HEK293 (cell line): ENCODE results near the gene TTYH2.
"Not testable (repeated sequence)": the region's sequence is repeated elsewhere in the genome, so short reads cannot be mapped to it uniquely, and the experiment has no call there.

Source experiments
- CTCF ChIA-PET: fragments of 350-600 bp; formaldehyde crosslinking; extraction: SDS; loops from one replicate; lab custom pipeline; 2021; ENCODE audit warnings: antibody characterized with exemption; lab: Yijun Ruan, JAX
- POLR2A ChIA-PET: fragments of 300-600 bp; formaldehyde crosslinking; extraction: SDS; loops from one replicate; lab custom pipeline; 2020; ENCODE audit warnings: antibody characterized with exemption, inconsistent platforms; lab: Yijun Ruan, JAX
- H3K27ac ChIP-seq: fragments of 200-500 bp; sonication (Bioruptor generic); 2 replicates; pipeline ENCODE4 v1.5.1; 2014; ENCODE audit warnings: low read depth, low read length, control low read depth, inconsistent platforms; ENCODE audit errors: extremely low read depth
- H3K36me3 ChIP-seq, 2 experiments: fragments of 200-500 bp in 1 of 2; sonication (Bioruptor generic) in 1 of 2; 1 replicate in 1 of 2; 2 replicates in 1 of 2; pipeline ENCODE4 v1.5.1; 2014 to 2017; ENCODE audit warnings: inconsistent platforms in 2 of 2, low read length in 2 of 2; ENCODE audit not compliant: control insufficient read depth in 2 of 2, insufficient read depth in 1 of 2
- H3K4me1 ChIP-seq: fragments of 200-500 bp; sonication (Bioruptor generic); 2 replicates; pipeline ENCODE4 v1.5.1; 2014; ENCODE audit warnings: mild to moderate bottlenecking, low read length, inconsistent platforms; ENCODE audit not compliant: control insufficient read depth, insufficient read depth
- H3K4me3 ChIP-seq: 2 replicates; pipeline ENCODE4 v1.5.1; 2011; ENCODE audit warnings: low read depth, mild to moderate bottlenecking, control low read depth, low read length, moderate library complexity
- H3K9me3 ChIP-seq: fragments of 200-500 bp; sonication (Bioruptor generic); 2 replicates; pipeline ENCODE4 v1.5.1; 2014; ENCODE audit warnings: low read depth, low read length, inconsistent platforms; ENCODE audit not compliant: control insufficient read depth, insufficient read depth
- HOXD13 ChIP-seq: sonication (generic); formaldehyde crosslinking; IDR thresholded peaks from 2 replicates; pipeline ENCODE4 v1.8.0; 2022; ENCODE audit warnings: missing genetic modification reagents, borderline replicate concordance
- KLF1 ChIP-seq: fragments of 450-650 bp; formaldehyde crosslinking; IDR thresholded peaks from 2 replicates; pipeline ENCODE4 v1.5.1; 2016; ENCODE audit warnings: missing biosample characterization, missing genetic modification characterization
- KLF9 ChIP-seq: fragments of 450-650 bp; formaldehyde crosslinking; IDR thresholded peaks from 2 replicates; pipeline ENCODE4 v1.5.1; 2016; ENCODE audit warnings: missing biosample characterization, missing genetic modification characterization, low read depth
- PRDM6 ChIP-seq: fragments of 450-650 bp; formaldehyde crosslinking; IDR thresholded peaks from 2 replicates; pipeline ENCODE4 v1.5.1; 2017; ENCODE audit warnings: missing biosample characterization, missing genetic modification characterization
- SP2 ChIP-seq: fragments of 450-650 bp; formaldehyde crosslinking; IDR thresholded peaks from 2 replicates; pipeline ENCODE4 v1.5.1; 2016; ENCODE audit warnings: missing biosample characterization, missing genetic modification characterization
- ZEB2 ChIP-seq: fragments of 450-650 bp; formaldehyde crosslinking; IDR thresholded peaks from 2 replicates; pipeline ENCODE4 v1.5.1; 2016; ENCODE audit warnings: missing biosample characterization, missing genetic modification characterization
- ZIC2 ChIP-seq: fragments of 450-650 bp; formaldehyde crosslinking; IDR thresholded peaks from 2 replicates; pipeline ENCODE4 v1.5.1; 2016; ENCODE audit warnings: missing biosample characterization, missing genetic modification characterization
- ZNF10 ChIP-seq: fragments of 450-650 bp; formaldehyde crosslinking; IDR thresholded peaks from 2 replicates; pipeline ENCODE4 v1.5.1; 2017; ENCODE audit warnings: missing biosample characterization, missing genetic modification characterization
- ZNF146 ChIP-seq: fragments of 450-650 bp; formaldehyde crosslinking; IDR thresholded peaks from 2 replicates; pipeline ENCODE4 v1.5.1; 2016; ENCODE audit warnings: missing biosample characterization, missing genetic modification characterization
- ZNF157 ChIP-seq: fragments of 450-650 bp; formaldehyde crosslinking; IDR thresholded peaks from 2 replicates; pipeline ENCODE4 v1.5.1; 2016; ENCODE audit warnings: missing biosample characterization, missing genetic modification characterization
- ZNF223 ChIP-seq: fragments of 450-650 bp; formaldehyde crosslinking; IDR thresholded peaks from 2 replicates; pipeline ENCODE4 v1.5.1; 2016; ENCODE audit warnings: missing biosample characterization, missing genetic modification characterization
- ZNF23 ChIP-seq: fragments of 450-650 bp; formaldehyde crosslinking; IDR thresholded peaks from 2 replicates; pipeline ENCODE4 v1.5.1; 2016; ENCODE audit warnings: missing biosample characterization, missing genetic modification characterization, borderline replicate concordance
- ZNF280D ChIP-seq: fragments of 450-650 bp; formaldehyde crosslinking; IDR thresholded peaks from 2 replicates; pipeline ENCODE4 v1.5.1; 2016; ENCODE audit warnings: missing biosample characterization, missing genetic modification characterization
- ZNF292 ChIP-seq: fragments of 450-650 bp; formaldehyde crosslinking; IDR thresholded peaks from 2 replicates; pipeline ENCODE4 v1.5.1; 2016; ENCODE audit warnings: low read depth, missing biosample characterization, missing genetic modification characterization, borderline replicate concordance
- ZNF37A ChIP-seq: fragments of 450-650 bp; IDR thresholded peaks from 2 replicates; pipeline ENCODE4 v1.5.1; 2018; ENCODE audit warnings: missing biosample characterization, missing genetic modification characterization
- ZNF701 ChIP-seq: fragments of 450-650 bp; formaldehyde crosslinking; IDR thresholded peaks from 2 replicates; pipeline ENCODE4 v1.5.1; 2016; ENCODE audit warnings: missing biosample characterization, missing genetic modification characterization

The TTYH2 gene

GRCh38 chr17:74276541-74277009 is 63.2 kb downstream of the TTYH2 start:
- ChIA-PET CTCF (interaction anchor here (0.7 to 4.0 kb wide), 7 partner anchors 7 to 1811 kb away, joined by 3 to 15 read pairs (median 4); no protein-coding TSS in a partner anchor), POLR2A (no interaction called here)
- Histone ChIP-seq H3K4me3 (no peak overlapping the region), H3K4me1 (no peaks in the 10 kb centered on the region), H3K9me3 (no peaks in the 10 kb centered on the region), H3K27ac (no peak overlapping the region), H3K36me3 (no peaks in the 10 kb centered on the region)
- peak; percentile 45; the same call in 1 of the 2 replicates for TF ChIP-seq ZIC2 (tag by site-specific recombination)
- TF ChIP-seq ZNF223 (tag by site-specific recombination) = no peak

- Histone ChIP-seq H3K27ac (no peak overlapping the region), H3K9me3 (no peaks in the 10 kb centered on the region)
- TF ChIP-seq ZNF280D (tag by site-specific recombination) = no peak
- no peak for TF ChIP-seq HOXD13 (CRISPR knock-in tag)
- no peak for TF ChIP-seq ZNF37A
- TF ChIP-seq ZNF23 (tag by site-specific recombination) = no peak
- no peak for TF ChIP-seq ZNF292 (tag by site-specific recombination)
- TF ChIP-seq ZEB2 (tag by site-specific recombination) = no peak
- no peak for TF ChIP-seq SP2 (tag by site-specific recombination)
- TF ChIP-seq PRDM6 (tag by site-specific recombination) = no peak
- no peak for TF ChIP-seq ZNF701 (tag by site-specific recombination)
- no peak for TF ChIP-seq ZNF157 (tag by site-specific recombination)
- TF ChIP-seq ZNF10 = no peak
- no peak for TF ChIP-seq ZNF146 (tag by site-specific recombination)
- TF ChIP-seq, all 188 proteins: peak for 0
- CTCF ChIA-PET = interaction anchor here (0.6 kb wide), 1 partner anchor 18 kb away, joined by 5 read pairs; no protein-coding TSS in a partner anchor
- Histone ChIP-seq H3K4me1 (no peaks in the 10 kb centered on the region), H3K36me3 (no peaks in the 10 kb centered on the region), H3K4me3 (no peak overlapping the region)
- POLR2A ChIA-PET = no interaction called here
Observed at GRCh38 chr17:74277935-74278334, 64.6 kb downstream of the TTYH2 start.

- H3K9me3 ChIP-seq, H3K27ac ChIP-seq, H3K36me3 ChIP-seq, H3K4me1 ChIP-seq, POLR2A ChIA-PET, H3K4me3 ChIP-seq: not testable (repeated sequence)
- CTCF ChIA-PET = interaction anchor here (1.8 kb wide), 1 partner anchor 178 kb away, joined by 8 read pairs; no protein-coding TSS in a partner anchor
Observed at GRCh38 chr17:74279617-74280016, 66.2 kb downstream of the TTYH2 start.

GRCh38 chr17:74280093-74280513 is 66.7 kb downstream of the TTYH2 start:
- no peak overlapping the region for H3K4me3 ChIP-seq
- POLR2A ChIA-PET = no interaction called here
- no peaks in the 10 kb centered on the region for H3K9me3 ChIP-seq

More at GRCh38 chr17:74280093-74280513, 66.7 kb downstream of the TTYH2 start:
- no peak overlapping the region for H3K27ac ChIP-seq
- 0 out of 2 replicates have a peak, but pooled peaks cover 2% of the 10 kb centered on the region for H3K4me1 ChIP-seq
- CTCF ChIA-PET = interaction anchor here (0.6 to 1.8 kb wide), 3 partner anchors 60 to 684 kb away, joined by 3 to 8 read pairs (median 4); no protein-coding TSS in a partner anchor
- no peaks in the 10 kb centered on the region for H3K36me3 ChIP-seq
- 0 out of 2 replicates have a peak, but pooled peaks have one; percentile 10 for TF ChIP-seq KLF1 (tag by site-specific recombination)
- TF ChIP-seq KLF9 (tag by site-specific recombination) = no peak
